Measurements from ENCODE around the gene TMEM121B. TPM values are rescaled to one million over a fixed set of nuclear protein-coding genes. Genes with fewer than 3 reads are reported as not detected.
A peak's percentile ranks its signal among the peaks of the same experiment; 100 is the strongest.

Gene TMEM121B
- total and polyA plus RNA-seq, 3 donors from 2014 or later: 2.2 to 3.3 (median 2.9) TPM

GRCh38 chr22:17090550-17090949 is 30.6 kb downstream of the TMEM121B start:
- Histone ChIP-seq H3K36me3 (ENCODE audit: low read depth, missing control alignments) (no peaks in the 10 kb centered on the region), H3K9me3 (no peaks in the 10 kb centered on the region), H3K4me1 (peaks cover 7% of the 10 kb centered on the region), H3K4me3 (no peak overlapping the region), H3K27me3 (no peaks in the 10 kb centered on the region), H3K27ac (no peak overlapping the region)
- no peak for DNase-seq
- TF ChIP-seq CTCF (IDR thresholded peaks at IDR 0.05): no peak
- TF ChIP-seq POLR2A (IDR thresholded peaks at IDR 0.05): no peak
- intact Hi-C loops (cut with DNase I; ENCODE audit: low total_unique reads): no loop called here

- Histone ChIP-seq H3K4me1 (peaks cover 7% of the 10 kb centered on the region), H3K4me3 (no peak overlapping the region), H3K27me3 (no peaks in the 10 kb centered on the region), H3K27ac (no peak overlapping the region), H3K9me3 (no peaks in the 10 kb centered on the region), H3K36me3 (ENCODE audit: low read depth, missing control alignments) (no peaks in the 10 kb centered on the region)
- DNase-seq: no peak
- intact Hi-C loops (cut with DNase I; ENCODE audit: low total_unique reads): loop anchor here (10.0 kb wide), 1 partner anchor 77 kb away; no protein-coding TSS in a partner anchor
- 79 to 81% methylated on average over 12 of the region's 12 CpGs for WGBS, 2 donors
- TF ChIP-seq CTCF (IDR thresholded peaks at IDR 0.05): no peak
- TF ChIP-seq POLR2A (IDR thresholded peaks at IDR 0.05): no peak
These were observed 33.5 kb downstream of the TMEM121B start for GRCh38 chr22:17087498-17088131.

- Histone ChIP-seq H3K9me3 (no peaks in the 10 kb centered on the region), H3K4me1 (peaks cover 7% of the 10 kb centered on the region), H3K36me3 (ENCODE audit: low read depth, missing control alignments) (no peaks in the 10 kb centered on the region), H3K4me3 (no peak overlapping the region), H3K27ac (no peak overlapping the region), H3K27me3 (no peaks in the 10 kb centered on the region)
- no peak for TF ChIP-seq POLR2A (IDR thresholded peaks at IDR 0.05)
- TF ChIP-seq CTCF (IDR thresholded peaks at IDR 0.05): no peak
- intact Hi-C loops (cut with DNase I; ENCODE audit: low total_unique reads): loop anchor here (10.0 kb wide), 1 partner anchor 78 kb away; no protein-coding TSS in a partner anchor
- DNase-seq: no peak
- 51 to 61% methylated on average over 10 of the region's 10 CpGs for WGBS, 2 donors
These were observed 34.2 kb downstream of the TMEM121B start for GRCh38 chr22:17086788-17087497.

GRCh38 chr22:17086296-17086695 is 34.9 kb downstream of the TMEM121B start:
- Histone ChIP-seq H3K9me3 (no peaks in the 10 kb centered on the region), H3K4me1 (peaks cover 7% of the 10 kb centered on the region), H3K27me3 (no peaks in the 10 kb centered on the region), H3K27ac (no peak overlapping the region), H3K36me3 (ENCODE audit: low read depth, missing control alignments) (no peaks in the 10 kb centered on the region), H3K4me3 (peak overlapping the region; percentile 85 to 86)
- WGBS, 2 donors: 50 to 52% methylated on average over 7 of the region's 7 CpGs
- intact Hi-C loops (cut with DNase I; ENCODE audit: low total_unique reads): loop anchor here (10.0 kb wide), 1 partner anchor 79 kb away; no protein-coding TSS in a partner anchor
- TF ChIP-seq CTCF (IDR thresholded peaks at IDR 0.05): no peak
- no peak for TF ChIP-seq POLR2A (IDR thresholded peaks at IDR 0.05)
- no peak for DNase-seq

Measured in testis (tissue), 3 donors.